Fibroblast of mammary gland (primary cell): Measurements from ENCODE around the gene PAK1.
A peak's percentile ranks its signal among the peaks of the same experiment; 100 is the strongest.

Experiments used
- DNase-seq: peaks from one replicate; pipeline ENCODE4 v3.0.0-alpha.2; 2010; ENCODE audit warnings: low read depth
- H3K4me3 ChIP-seq: 2 replicates; pipeline ENCODE4 v1.5.1; 2011; ENCODE audit warnings: low read depth, mild to moderate bottlenecking, low read length, moderate library complexity; ENCODE audit not compliant: control insufficient read depth
- CTCF ChIP-seq: conservative IDR thresholded peaks from 2 replicates; pipeline ENCODE4 v1.5.1; 2011; ENCODE audit warnings: low read depth, low read length, inconsistent platforms; ENCODE audit not compliant: control insufficient read depth, insufficient read depth

The PAK1 gene

DNA sequence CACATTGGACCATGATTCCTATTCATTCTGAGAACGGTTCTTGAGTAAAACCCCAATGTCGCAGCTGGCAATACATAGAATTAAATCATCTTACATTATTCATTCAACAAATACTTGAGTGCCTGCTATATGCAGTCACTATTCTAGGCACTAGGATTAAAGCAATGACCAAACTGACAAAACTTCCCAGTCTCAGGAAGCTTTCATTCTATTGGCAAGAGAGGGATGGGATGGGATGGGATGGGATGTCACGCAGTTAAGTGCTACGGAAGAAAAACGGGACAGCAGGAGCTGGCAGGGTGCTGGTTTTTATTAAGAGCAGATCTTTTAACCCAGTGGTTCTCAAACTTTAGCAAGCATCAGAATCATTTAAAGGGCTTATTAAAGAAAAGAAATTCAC lies 2.9 kb downstream of the PAK1 start:
- TF ChIP-seq CTCF: no peak
- H3K4me3 ChIP-seq: no peak overlapping the region
- DNase-seq: no peak

- TF ChIP-seq CTCF: no peak
- H3K4me3 ChIP-seq: no peak overlapping the region
- no peak for DNase-seq
These were observed 3.4 kb downstream of the PAK1 start for GRCh38 chr11:77470504-77470903.

DNA sequence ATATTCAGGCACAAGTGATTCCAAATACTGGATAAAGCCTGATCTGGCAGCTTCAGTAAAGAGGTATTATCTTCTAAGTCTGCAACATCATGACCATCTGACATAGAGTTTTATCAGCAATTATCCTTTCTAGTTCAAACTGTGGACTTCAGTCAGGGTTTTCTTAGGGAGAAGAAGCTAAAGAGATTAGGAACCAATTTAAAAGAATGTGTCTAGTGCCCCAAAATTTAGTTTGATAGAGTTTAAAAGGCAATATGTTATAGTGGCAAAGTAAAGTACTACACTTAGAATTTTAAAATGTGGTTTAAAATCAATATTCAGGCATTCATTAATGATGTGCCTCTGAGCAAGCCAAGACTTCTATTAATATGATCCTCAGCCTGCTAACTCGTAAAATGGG lies 5.4 kb downstream of the PAK1 start:
- DNase-seq: no peak
- no peak overlapping the region for H3K4me3 ChIP-seq
- no peak for TF ChIP-seq CTCF

- H3K4me3 ChIP-seq: no peak overlapping the region
- DNase-seq: peak; percentile 39
- TF ChIP-seq CTCF: no peak
These were observed 5.9 kb downstream of the PAK1 start for GRCh38 chr11:77467993-77468392.

GRCh38 chr11:77467233-77467632 lies 6.7 kb downstream of the PAK1 start:
- DNase-seq: peak; percentile 34
- TF ChIP-seq CTCF: no peak
- no peak overlapping the region for H3K4me3 ChIP-seq

DNA sequence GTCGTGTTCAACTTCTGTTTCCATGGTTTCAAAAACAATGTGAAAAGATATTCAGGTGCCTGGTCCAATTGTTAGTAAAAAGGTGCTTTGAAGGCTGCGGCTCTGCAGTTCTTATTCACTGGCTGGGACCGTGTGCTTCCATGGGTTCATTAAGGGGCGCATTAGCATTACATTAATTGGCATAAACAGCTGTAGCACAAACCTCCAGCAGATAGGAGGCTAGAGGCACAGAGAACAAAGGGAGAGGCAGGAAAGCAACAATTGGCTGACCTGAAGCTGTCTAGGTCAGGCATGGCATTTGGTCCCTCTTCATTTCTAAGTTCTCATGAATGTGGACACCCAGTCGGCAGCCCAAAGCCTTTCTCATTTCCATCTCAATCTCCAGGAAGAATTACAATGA lies 16.6 kb downstream of the PAK1 start:
- TF ChIP-seq CTCF: no peak
- H3K4me3 ChIP-seq: no peak overlapping the region
- no peak for DNase-seq

- DNase-seq: no peak
These were observed 18.2 kb downstream of the PAK1 start for GRCh38 chr11:77455740-77456139.

More at GRCh38 chr11:77455740-77456139, 18.2 kb downstream of the PAK1 start:
- no peak for TF ChIP-seq CTCF
- no peak overlapping the region for H3K4me3 ChIP-seq
